GM21723 (cell line): ENCODE results near the gene VEGFA.

ENCODE experiments used
- ATAC-seq: cut with Tn5 transposase; IDR thresholded peaks from one replicate; pipeline ENCODE4 v1.9.1; 2021; ENCODE audit warnings: mild to moderate bottlenecking, moderate library complexity; ENCODE audit not compliant: unreplicated experiment

Gene VEGFA

DNA sequence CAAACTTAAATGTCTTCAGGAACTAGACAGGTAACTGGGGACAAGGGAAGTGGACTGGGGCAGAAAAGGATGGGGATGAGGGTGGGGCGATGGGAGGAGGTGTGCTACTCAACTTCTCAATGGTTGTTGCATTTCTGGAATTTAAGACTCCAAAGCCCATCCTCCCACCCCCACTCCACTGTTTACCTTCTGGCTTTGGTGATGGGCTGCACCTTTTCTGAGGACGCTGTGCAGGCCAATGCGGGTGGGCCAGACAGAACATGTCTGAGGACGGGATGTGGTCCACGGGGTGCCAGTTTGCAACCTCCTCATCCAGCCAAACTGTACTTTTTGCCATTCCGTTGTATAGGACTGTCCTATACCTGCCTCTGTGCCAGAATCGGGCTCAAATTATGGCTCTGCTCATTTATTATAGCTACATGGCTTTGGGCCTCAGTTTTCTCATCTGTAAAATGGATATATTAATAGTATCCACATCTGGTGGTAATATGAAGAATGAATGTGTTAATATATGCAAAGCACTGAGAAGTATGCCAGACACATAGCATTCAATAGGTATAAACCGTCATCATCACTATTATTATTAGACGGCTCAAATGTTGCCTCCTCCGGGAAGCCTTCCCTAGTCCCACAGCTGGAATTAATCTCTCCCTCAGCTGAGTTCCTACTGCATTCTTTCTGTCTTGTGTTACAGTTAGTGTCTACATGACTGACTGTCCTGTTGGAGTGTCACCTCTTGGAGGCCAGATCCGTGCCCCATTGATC, 31.0 kb upstream of the VEGFA start:
- no peak for ATAC-seq

DNA sequence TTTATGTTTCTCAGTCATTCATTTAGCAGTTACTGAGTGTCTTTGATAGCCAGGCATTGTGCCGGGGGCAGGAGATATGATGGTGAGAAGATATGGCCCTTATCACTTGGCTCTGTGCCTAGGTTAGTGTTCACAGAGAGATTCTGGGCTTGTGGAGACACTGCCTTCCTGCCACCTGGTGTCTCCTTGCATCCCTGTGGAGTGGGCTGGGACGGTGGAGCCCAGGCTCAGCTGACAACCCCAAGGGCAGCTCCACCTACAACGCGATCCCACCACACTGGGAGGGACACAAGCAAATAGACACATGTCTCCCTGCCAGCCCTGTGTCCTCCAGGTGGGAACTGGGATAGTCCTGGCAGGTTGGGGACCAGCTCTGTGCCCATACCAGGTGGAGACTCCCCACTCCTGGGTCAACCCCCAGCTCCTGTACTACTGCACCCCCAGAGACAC, 30.3 kb upstream of the VEGFA start:
- ATAC-seq: no peak

DNA sequence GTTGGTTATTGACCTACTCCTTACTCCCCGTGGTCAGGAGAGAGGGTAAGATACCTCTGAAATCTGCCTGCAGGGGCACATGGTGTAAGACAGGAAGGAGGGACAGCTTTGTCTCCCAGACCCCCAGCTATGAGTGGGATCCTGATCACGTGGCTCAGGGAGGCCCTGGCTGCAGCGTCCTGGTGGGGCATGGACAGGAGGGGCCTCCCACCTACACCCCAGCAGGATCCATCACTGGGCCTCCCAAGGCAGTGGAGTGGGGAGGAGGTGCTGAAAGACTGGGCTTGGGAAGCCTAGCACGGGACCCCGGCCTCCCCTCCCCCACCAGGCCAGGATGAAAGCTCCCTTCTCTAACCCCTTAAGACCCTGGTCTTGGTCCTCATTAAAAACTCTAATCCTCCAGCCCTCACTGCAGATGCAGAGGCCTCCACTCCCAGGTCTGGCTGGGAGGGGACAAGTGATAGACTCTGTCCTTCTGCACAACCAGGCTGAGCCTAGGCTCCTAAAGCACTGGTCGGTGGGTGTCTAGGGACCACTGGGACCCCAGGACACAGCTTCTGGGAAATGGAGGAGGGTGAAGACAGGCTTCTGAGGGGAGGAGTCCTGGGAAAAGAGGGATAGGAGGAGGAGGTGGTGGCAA, 29.6 kb upstream of the VEGFA start:
- no peak for ATAC-seq

DNA sequence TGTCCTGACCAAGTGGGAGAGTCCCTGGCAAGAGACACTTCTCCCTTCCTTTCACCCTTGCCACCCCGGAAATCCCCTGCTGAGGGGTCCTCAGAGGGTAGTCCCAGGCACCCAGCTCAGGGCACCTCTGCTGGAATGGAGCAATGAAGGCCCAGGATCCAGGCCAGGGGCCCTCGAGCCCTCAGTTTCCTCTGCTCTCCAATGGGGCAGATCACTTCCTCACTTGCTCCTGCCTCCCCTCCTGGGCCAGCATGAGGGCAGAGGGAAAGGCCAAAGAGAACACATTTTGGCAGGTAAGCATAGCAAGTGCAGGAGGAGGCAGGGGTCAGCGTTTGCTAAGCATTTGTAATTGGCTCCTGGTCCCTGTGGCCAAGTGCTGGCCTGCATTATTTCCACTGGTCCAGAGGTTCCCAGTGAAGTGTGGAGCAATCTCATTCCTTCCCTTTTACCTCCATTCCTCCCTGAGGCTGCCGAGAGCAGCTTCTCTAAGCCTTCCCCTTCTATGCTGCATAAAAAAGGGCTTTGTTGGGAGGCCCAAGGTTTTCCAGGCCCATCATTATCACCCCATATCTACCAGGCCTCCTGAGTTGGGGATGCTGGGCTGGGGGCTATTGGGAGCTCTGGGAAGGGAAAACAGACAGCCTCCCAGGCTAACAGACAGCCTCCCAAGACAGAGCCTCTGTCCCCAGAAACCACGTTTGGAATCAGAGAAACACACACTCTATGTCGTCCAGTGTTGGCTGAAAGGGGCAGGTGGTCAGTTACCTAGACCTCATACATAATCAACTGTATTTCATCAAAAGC, 28.8 kb upstream of the VEGFA start:
- no peak for ATAC-seq

DNA sequence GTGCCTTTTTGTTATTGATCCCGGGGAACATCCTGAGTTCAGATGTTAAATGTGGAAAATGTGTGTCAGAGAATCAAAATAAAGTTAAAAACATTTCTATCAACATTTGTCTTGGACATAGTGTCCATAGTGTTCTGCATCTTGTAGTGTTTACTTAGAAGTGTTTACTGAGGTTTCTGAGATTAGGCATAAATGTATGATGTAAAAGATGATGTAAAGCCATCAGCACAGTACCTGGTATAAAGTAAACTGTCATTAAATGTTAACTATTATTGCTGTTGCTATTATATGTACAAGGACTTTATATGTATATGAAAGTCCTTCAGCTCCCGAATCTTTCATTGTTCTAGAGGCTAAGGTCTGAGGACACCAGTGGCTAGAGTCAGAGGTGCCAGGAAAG, 28.2 kb upstream of the VEGFA start:
- ATAC-seq: no peak

DNA sequence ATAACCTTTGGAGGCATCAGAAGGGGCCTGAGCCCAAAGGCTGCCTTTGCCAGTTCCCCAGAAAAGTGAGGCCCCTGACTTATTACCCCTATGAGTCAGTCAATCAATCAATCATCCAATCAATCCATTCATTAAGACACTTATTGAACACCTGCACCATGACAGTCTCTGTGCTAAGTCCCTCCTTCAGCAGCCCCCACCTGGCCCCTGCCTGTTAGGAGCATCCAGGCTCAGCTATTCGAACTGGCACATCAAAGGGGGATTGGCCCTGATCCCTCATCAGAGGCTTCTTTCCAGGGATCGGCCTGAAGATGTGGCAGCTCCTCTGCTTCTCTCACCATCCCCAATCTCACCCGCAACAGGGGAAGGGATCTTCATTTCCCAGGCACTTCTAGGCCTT, 27.7 kb upstream of the VEGFA start:
- no peak for ATAC-seq

DNA sequence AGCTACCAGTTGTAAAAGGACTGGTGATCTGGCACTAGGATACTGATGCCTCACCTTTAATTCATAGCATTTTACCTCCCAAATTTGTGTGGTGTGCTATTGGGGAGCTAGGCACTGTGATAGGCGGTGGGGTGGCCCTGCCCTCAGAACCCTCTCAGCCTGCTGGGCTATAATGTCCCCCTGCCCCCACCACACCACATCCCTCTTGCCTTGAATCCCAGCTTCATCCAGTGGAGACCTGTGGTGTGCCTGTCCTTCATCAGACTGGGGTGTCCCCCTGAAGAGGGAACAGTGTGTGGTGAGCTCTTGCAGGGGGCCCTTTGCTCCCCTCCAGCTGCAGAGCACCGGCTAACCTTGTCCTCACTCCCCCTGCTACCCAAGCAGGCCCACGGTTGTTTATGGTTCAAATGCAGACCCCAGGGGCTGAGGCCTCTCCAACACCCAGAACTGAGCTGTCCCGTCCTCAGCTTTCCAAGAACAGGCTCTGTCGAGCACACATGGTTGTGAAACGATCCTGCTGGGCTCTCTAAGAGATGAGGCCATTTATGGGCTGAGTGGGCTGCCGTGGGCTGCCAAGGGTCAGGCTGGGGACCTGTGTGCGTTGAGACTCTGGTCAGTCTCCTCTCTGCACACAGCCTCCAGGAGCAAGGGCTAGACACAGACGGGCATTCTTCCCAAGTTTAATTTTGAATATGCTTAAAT, 26.9 kb upstream of the VEGFA start:
- no peak for ATAC-seq

DNA sequence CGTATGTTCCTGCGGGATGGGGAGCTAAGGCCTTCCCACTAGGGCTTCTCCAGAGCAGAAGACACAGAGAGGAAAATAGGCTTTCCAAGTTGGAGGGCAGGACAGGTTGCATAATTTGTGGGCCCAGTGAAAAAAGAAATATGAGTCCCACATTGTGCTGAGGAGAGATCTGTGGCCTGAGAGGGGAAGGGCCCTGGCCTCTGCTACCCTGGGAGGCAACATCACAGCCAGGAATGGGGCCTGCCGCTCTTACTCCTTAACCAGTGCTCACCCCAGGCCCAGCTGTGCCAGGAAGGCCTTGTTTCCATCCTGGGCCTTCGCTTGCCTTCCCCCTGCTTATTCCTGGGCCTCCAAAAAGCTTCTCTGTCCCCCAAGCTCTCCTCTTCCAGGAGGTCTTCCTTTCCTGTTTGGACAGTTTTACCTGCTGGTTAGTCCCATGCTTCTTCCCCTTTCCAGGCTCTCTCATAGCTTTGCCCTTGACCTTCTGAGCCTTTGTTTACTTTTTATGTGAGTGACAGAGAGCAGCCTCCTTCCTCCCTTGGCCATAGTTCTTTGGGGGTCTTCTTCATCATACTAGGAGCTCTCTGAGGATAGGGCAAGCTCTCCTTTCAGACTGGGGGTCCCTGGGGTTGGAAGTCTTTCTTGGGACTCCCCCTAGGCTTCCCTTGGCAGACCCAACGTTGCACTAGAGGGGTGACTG, 26.2 kb upstream of the VEGFA start:
- no peak for ATAC-seq

DNA sequence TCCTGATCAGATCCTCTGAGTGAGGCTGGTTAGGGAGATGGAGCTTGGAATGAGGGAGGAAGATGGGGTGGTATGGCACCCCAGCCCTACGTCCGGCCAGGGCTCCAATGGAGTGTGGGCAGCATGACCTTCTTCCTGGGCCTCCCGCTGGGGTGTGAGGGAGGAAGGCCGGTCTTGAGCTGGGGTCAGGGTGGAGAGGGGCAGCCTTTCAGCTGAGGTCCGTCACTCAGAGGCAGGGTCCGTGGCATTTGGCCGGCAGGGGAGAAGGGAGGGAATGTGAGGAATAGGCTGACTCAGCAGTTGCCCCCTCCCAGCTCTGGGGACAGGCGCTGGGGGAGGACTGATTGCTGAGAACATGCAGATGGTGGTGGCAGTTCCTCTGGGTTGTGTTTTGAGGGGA, 25.5 kb upstream of the VEGFA start:
- ATAC-seq: no peak

DNA sequence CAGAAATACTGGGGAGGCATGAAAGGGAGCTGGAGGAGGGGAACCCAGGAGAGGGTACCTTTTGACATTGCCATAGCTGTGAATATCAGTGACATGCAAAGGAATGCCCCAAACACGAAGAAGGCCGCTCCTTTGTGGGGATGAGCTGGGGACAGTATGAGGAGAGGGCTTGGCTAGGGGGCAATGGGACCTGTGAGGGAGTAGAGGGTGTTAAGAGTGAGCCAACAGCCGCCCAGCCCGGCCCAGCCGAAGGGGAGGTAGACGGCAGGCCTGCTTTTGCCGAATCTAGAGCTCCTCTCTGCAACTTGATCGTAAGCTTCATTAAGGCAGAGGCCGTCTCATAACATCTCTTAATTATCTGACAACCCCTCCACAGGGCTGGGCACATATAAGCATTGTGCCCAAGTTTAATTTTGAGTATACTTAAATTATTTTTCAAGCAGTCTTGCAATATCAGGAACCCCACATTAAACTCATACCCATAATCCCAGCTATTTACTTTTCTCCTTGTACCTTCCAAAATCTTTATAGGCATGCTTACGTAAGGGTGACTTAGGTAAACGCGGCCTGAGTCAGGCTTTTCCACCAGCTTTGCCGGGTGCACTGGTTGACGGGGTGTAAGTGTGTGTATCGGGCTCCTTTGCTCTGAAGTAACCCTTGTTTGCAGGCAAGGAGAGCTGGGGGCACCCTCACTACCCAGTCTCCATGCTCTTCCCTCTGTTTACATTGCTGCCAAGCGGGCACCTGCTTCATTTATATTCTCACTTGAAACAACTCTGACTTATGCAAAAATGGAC, 24.9 kb upstream of the VEGFA start:
- no peak for ATAC-seq

DNA sequence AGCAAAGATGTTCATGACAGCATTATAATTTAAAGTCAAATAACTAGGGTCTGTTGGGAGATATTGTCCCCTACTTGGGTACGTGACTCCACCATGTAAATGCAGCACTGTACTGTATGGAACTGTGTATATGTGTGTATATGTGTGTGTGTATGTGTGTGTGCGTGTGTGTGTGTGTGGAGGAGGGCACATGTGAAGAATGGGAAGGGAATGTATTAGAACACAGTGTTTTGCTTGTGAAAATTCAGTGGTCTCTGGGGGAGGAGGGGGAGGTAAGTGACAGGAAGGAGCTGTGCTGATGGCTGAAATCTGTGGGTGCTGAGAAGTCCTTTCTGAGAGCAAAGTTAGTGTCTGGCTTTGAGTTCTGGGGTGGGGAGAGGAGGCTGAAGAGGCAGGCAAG, 23.9 kb upstream of the VEGFA start:
- no peak for ATAC-seq

DNA sequence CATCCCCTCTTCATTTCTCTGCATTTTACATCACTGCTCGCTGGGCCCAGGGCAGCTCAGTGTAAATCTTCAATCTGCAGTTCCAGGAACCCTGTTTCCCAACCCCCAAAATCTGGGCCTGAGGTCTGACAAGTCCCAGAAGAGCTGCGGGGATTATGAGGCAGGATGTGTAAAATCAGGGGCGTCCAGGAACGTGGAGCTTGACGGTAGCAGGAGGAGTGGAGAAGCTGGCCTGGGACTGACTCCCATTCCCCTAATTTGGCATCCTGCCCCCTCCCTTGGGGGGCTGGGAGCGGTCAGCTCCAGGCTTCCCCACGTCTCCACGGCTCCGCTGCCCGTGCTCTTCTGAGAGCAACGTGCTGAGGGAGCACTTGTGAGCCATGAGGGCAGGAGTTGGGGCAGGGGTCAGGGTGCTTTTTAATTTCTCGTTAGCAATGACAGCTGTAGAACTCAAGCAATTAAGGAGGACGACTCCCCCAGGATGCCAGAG, 23.4 kb upstream of the VEGFA start:
- no peak for ATAC-seq

DNA sequence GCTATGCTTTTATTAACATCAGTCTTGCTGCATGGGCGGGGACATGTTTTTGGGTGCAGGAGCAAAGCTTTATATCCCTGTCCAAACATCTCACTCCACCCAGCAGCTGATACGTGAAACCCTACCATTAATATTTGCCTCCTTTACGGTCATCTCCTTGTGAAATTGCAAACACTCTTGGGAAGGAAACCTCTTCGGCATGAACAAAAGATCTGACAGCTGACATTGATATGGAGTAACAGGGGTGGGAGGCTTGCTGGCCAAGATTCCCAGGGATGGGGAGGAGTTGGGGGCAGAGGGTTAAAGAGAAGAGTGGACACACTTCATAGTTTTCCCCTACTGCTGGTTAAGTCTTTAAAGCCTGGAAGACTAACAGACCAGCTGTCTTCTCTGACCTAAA, 22.2 kb upstream of the VEGFA start:
- no peak for ATAC-seq

DNA sequence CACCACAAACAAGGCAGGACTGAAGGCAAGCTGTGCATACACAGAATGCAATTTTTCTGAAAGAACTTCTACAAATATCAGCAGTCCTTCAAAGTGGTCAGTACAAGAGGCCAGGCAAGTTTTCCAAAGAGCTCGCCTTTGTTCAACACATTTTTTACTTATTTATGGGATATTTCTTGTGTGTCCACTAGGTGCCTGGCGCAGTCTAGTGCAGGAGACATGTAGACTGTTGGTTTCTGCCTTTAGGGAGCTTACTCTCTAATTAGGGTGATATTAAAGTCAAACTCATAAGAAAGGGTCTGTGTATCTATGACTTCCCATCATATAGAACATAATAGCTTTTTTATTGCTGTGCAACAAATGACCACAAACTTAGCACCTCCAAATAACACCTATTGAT, 21.2 kb upstream of the VEGFA start:
- no peak for ATAC-seq

DNA sequence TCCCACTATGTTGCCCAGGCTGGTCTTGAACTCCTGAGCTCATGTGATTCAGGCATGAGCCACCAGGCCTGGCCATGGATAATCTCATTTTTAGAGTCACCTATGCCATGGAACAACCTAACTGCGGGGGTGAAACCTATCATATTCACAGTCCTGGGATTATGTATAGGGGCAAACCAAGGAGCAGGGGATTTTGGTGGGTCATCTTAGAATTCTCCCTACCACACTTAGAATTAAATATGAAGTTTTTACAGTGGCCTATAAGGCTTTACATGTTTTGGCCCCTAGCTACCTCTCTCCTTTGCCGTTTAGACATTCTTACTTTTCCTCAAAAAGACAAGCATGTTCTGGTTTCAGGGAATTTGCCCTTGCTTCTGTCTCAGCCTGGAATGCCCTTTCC, 20.6 kb upstream of the VEGFA start:
- ATAC-seq: no peak

DNA sequence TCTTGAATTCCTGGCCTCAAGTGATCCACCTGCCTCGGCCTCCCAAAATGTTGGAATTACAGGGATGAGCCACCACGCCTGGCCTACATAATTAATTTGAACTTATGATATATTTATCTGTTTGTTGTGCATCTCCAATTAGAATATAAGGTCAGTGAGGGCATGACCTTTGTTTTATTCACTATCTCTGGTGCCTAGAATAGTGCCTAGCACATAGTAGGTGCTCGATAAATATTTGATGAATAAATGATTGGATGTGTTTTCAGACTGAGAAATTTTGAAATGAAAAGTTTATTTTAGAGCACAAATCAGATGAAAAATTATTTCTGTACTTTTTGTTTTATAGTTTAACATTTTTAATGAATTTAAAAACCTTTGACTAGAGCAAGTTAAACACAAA, 19.4 kb upstream of the VEGFA start:
- ATAC-seq: no peak

DNA sequence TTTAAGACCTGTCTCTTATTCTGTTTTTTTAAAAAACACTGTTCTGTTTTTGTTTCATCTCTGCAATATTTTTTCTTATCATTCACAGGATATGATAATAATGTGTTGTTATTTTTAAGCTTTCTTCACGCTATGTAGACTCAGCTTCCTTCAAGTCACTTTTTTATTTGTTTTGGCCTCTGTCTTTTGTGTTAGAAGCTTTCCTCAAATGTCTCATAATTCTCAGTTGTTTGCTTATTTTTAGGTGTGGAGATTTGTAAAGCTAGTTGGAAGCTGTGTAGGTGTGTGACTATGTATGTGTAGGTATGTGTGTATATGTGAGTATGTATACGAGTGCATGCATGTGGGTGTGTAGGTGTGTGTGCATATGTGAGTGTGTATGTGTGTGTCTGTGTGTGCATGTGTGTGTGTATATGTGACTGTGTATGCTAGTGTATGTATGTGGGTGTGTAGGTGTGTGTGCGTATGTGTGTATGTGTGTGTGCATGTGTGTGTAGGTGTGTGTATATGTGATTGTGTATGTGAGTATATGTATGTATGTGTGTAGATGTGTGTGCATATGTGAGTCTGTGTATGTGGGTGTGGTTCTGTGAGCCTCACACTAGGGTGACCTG, 16.3 kb upstream of the VEGFA start:
- ATAC-seq: no peak

DNA sequence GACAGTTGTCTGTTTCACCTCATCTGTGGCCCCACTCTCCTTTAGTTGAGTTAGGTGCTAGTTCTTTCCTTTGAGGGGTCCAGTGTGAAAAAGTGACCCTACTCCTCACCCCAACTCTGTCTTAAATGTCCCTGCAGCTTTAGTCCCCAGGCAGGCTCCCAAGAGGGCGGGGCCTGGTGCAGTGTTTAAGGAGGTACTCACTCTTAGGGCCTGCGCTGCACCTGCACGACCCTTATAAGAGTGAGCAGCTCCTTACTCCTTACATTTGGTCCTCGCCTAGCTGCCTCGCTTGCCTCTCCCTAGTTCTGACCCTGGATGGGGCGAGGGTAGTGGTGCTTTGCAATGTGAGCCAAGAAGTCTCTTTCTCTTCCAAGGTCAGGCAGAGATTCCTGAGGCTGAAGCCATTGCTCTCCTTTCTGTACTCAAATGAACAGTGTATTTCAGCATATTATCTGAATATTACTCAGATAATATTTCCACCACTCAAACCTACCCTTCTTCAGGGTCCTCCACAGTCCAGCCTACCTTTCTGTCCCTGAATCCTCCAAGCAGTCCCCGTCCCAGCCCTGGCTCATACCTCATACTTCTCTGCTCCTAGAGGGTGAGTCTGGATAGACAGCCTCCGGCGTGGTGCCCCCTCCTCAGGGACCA, 11.9 kb upstream of the VEGFA start:
- no peak for ATAC-seq

DNA sequence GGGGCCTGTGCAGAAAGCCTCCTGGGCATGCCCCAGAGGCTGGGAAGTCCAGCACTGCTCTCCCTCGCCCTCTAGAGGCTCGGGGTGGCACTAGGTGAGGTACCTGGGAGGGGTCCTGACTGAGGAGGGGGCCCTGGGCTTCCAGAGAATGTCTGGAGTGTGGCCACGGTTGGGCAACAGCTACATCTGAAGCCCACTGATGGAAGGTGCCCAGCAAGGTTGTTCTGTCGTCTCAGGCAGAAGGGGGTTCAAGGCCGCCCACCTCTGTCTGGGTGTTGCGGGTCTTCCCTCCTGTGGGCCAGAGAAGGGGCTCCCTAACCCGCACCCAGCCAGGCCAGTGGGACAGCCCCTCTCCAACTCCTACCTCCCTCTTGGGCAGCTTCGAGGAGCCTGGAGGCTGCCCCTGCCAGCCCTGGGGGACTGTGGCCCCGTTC, 11.4 kb upstream of the VEGFA start:
- no peak for ATAC-seq
